ENCODE data around the gene GSTM4. TPM values are rescaled to one million over a fixed set of nuclear protein-coding genes. Genes with fewer than 3 reads are reported as not detected.

Gene GSTM4
- total RNA-seq, 1 experiment from 2014 or later = 13.6 TPM

GRCh38 chr1:109652402-109652801 is 3.5 kb upstream of the GSTM4 start:
- Mint-ChIP-seq H3K4me3 (ENCODE audit: low read depth, unreplicated experiment) (no peak overlapping the region), H3K27ac (ENCODE audit: unreplicated experiment) (no peak overlapping the region), H3K4me1 (ENCODE audit: low read depth, unreplicated experiment) (peaks cover 18% of the 10 kb centered on the region), H3K27me3 (ENCODE audit: unreplicated experiment) (no peaks in the 10 kb centered on the region), H3K9me3 (ENCODE audit: low read depth, unreplicated experiment) (no peaks in the 10 kb centered on the region), H3K36me3 (ENCODE audit: insufficient read depth, unreplicated experiment) (peaks cover 19% of the 10 kb centered on the region)
- TF ChIP-seq, protein P1, sequence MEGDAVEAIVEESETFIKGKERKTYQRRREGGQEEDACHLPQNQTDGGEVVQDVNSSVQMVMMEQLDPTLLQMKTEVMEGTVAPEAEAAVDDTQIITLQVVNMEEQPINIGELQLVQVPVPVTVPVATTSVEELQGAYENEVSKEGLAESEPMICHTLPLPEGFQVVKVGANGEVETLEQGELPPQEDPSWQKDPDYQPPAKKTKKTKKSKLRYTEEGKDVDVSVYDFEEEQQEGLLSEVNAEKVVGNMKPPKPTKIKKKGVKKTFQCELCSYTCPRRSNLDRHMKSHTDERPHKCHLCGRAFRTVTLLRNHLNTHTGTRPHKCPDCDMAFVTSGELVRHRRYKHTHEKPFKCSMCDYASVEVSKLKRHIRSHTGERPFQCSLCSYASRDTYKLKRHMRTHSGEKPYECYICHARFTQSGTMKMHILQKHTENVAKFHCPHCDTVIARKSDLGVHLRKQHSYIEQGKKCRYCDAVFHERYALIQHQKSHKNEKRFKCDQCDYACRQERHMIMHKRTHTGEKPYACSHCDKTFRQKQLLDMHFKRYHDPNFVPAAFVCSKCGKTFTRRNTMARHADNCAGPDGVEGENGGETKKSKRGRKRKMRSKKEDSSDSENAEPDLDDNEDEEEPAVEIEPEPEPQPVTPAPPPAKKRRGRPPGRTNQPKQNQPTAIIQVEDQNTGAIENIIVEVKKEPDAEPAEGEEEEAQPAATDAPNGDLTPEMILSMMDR (IDR thresholded peaks at IDR 0.05; ENCODE audit: unreplicated experiment) = no peak
- BruUV-seq (replicated peaks) = no TSS peak
- intact Hi-C loops (cut with micrococcal nuclease; ENCODE audit: unreplicated experiment) = no loop called here
- DNase-seq = no peak
- CTCF ChIA-PET = interaction anchor here (0.6 to 0.7 kb wide), 2 partner anchors 12 to 859 kb away, joined by 4 to 5 read pairs; no protein-coding TSS in a partner anchor

GRCh38 chr1:109653306-109653705 is 2.6 kb upstream of the GSTM4 start:
- Mint-ChIP-seq H3K27ac (ENCODE audit: unreplicated experiment) (no peak overlapping the region), H3K9me3 (ENCODE audit: low read depth, unreplicated experiment) (no peaks in the 10 kb centered on the region), H3K36me3 (ENCODE audit: insufficient read depth, unreplicated experiment) (peaks cover 19% of the 10 kb centered on the region), H3K4me1 (ENCODE audit: low read depth, unreplicated experiment) (peaks cover 23% of the 10 kb centered on the region), H3K27me3 (ENCODE audit: unreplicated experiment) (no peaks in the 10 kb centered on the region), H3K4me3 (ENCODE audit: low read depth, unreplicated experiment) (no peak overlapping the region)
- TF ChIP-seq, protein P1 (IDR thresholded peaks at IDR 0.05; ENCODE audit: unreplicated experiment) = no peak
- CTCF ChIA-PET = no interaction called here
- intact Hi-C loops (cut with micrococcal nuclease; ENCODE audit: unreplicated experiment) = no loop called here
- BruUV-seq (replicated peaks) = no TSS peak
- no peak for DNase-seq

- H3K4me3 Mint-ChIP-seq (ENCODE audit: low read depth, unreplicated experiment) = no peak overlapping the region
- CTCF ChIA-PET = no interaction called here
Measured at GRCh38 chr1:109654519-109654918, 1.4 kb upstream of the GSTM4 start.

DNA sequence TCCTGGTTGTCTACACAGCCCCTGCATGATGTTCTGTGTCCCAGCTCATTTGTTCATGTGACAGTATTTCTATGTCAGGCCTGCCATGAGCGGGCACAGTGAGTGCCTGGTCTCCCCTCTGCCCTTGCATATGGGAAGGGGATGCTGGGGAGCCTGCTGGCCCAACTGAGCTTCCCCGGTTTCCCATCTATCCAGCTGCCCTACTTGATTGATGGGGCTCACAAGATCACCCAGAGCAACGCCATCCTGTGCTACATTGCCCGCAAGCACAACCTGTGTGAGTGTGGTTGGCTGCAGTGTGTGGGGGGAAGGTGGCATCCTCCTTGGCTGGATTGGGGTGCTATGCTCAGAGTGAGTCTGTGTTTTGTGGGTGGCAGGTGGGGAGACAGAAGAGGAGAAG is 1.5 kb downstream of the GSTM4 start:
- H3K36me3 Mint-ChIP-seq (ENCODE audit: insufficient read depth, unreplicated experiment) = peaks cover 25% of the 10 kb centered on the region
- TF ChIP-seq, protein P1 (IDR thresholded peaks at IDR 0.05; ENCODE audit: unreplicated experiment) = no peak

More at GRCh38 chr1:109654519-109654918, 1.4 kb upstream of the GSTM4 start:
- H3K36me3 Mint-ChIP-seq (ENCODE audit: insufficient read depth, unreplicated experiment) = peaks cover 25% of the 10 kb centered on the region
- intact Hi-C loops (cut with micrococcal nuclease; ENCODE audit: unreplicated experiment) = no loop called here
- no peaks in the 10 kb centered on the region for H3K9me3 Mint-ChIP-seq (ENCODE audit: low read depth, unreplicated experiment)
- no TSS peak for BruUV-seq (replicated peaks)
- no peak for DNase-seq
- TF ChIP-seq, protein P1 (IDR thresholded peaks at IDR 0.05; ENCODE audit: unreplicated experiment) = no peak
- peaks cover 35% of the 10 kb centered on the region for H3K4me1 Mint-ChIP-seq (ENCODE audit: low read depth, unreplicated experiment)
- H3K27ac Mint-ChIP-seq (ENCODE audit: unreplicated experiment) = no peak overlapping the region
- no peaks in the 10 kb centered on the region for H3K27me3 Mint-ChIP-seq (ENCODE audit: unreplicated experiment)

More for the DNA sequence above, 1.5 kb downstream of the GSTM4 start:
- intact Hi-C loops (cut with micrococcal nuclease; ENCODE audit: unreplicated experiment) = no loop called here
- Mint-ChIP-seq H3K4me3 (ENCODE audit: low read depth, unreplicated experiment) (no peak overlapping the region), H3K4me1 (ENCODE audit: low read depth, unreplicated experiment) (peaks cover 32% of the 10 kb centered on the region), H3K27me3 (ENCODE audit: unreplicated experiment) (no peaks in the 10 kb centered on the region), H3K27ac (ENCODE audit: unreplicated experiment) (no peak overlapping the region), H3K9me3 (ENCODE audit: low read depth, unreplicated experiment) (no peaks in the 10 kb centered on the region)
- no peak for DNase-seq
- no TSS peak for BruUV-seq (replicated peaks)
- CTCF ChIA-PET = no interaction called here

Data from Calu3 (cell line).